OCI-M1 (cell line): ENCODE data around the gene PGBD5.

Experiments used
- DNase-seq: peaks from one replicate; lab custom pipeline; 2025; lab: John Stamatoyannopoulos, UW

The PGBD5 gene

GRCh38 chr1:230321741-230322420 lies 104.3 kb downstream of the PGBD5 start:
- DNase-seq, result no peak

- DNase-seq, result no peak
These were observed 104.8 kb downstream of the PGBD5 start for GRCh38 chr1:230321341-230321740.

GRCh38 chr1:230320804-230321203 lies 105.3 kb downstream of the PGBD5 start:
- DNase-seq, result no peak

GRCh38 chr1:230319014-230319747 lies 107.0 kb downstream of the PGBD5 start:
- no peak for DNase-seq

- peak; percentile 19 for DNase-seq
These were observed 108.0 kb downstream of the PGBD5 start for GRCh38 chr1:230317823-230318819.

DNA sequence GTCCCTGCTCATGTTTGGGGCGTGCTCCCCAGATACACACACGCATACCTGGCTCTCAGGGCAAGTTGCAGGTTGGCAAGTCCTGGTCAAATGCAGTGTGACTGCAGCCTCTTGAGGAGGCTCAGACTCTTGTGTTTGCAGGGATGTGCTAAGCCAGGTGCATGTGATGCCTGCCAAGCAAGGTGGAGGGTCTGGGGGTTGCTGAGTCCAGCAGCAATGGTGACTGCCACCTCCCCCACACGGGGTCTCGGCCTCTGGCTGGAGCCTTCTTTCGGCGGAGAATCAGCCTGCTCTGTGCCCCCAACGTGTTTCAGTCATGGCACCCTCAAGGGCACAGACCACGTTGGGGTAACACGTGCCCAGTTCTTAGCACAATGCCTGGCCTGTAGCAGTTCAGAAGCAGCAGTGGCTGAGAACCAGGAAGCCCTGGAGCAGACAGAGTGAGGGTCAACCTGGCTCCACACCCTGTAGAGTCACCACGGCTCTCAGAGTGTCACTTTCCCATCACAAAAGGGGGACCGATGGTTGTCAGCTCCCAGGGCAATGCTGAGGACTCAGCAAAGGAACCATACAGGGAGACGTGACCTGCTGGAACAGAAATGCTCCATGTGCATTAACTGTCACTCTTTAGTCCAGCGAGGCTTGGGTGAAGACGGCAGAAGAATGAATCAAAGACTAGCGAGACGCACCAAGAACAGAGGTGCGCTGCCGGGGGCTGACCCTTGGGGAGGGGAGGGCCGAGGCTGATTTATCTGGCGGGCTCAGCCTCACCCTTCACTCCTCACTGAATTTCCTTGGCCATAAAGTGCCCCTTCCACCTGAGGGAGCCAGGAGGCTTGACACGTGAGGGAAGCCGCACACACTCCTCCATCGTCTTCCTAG lies 109.0 kb downstream of the PGBD5 start:
- no peak for DNase-seq

DNA sequence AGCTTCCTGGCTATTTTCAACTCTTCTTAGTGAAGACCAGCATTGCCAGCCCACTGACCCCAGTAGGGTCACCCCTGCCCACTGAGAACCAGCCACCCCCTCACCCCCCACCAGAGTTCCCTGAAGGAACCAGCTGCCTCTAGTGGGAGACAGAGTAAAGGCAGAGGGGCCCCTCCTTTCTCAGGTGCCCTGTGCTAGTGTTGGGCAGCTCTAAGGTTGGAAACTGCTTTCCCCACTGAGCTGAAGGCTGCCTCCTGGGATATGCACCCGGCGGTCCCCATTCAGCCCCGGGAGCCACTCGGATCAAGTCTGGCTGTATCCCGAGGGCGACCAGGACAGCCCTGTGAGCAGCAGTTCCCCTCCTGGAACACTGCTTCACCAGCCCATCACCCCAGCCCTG lies 111.0 kb downstream of the PGBD5 start:
- DNase-seq, result no peak

DNA sequence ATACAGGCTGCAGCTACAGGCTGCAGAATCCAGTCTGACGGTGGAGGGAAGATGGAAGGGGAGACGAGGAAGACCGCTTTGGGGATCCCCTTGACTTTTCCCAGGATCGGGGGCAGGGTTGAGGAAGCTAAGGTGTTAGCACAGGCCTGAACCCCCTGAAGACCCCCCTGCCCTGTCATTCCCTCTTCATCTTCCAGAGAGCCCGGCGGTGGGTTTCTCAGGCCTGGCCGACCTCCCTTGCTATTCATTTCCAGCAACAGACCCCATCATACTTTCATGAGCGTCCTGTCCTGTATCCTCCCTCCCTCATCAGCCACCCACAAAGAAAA lies 112.0 kb downstream of the PGBD5 start:
- DNase-seq, result no peak

GRCh38 chr1:230313453-230314141 lies 112.5 kb downstream of the PGBD5 start:
- no peak for DNase-seq

- DNase-seq, result no peak
These were observed 113.5 kb downstream of the PGBD5 start for GRCh38 chr1:230312676-230313075.

- peak; percentile 89 for DNase-seq
These were observed 115.6 kb downstream of the PGBD5 start for GRCh38 chr1:230310381-230311163.

DNA sequence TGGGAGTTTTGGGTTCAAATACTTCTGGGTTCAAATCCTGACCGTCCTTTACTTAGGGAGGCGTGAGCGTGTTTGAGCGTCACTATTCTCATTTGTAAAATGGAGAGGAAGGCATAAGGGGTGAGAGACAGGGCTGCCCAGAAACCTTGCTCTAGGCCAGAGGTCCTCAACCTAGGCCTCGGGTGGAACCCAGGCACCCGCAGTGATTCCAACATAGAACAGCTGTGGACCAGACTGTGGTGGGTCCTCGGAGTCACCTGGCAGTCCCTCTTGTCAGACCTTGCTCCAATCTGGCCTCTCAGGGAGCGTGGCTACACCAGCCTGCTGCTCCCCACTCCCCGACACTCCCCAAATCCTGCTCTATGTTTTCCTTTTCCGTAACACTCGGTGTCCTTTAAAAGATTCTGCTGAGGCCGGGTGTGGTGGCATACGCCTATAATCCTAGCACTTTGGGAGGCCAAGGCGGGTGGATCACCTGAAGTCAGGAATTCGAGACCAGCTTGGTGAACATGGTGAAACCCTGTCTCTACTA lies 116.4 kb downstream of the PGBD5 start:
- no peak for DNase-seq

- no peak for DNase-seq
These were observed 117.3 kb downstream of the PGBD5 start for GRCh38 chr1:230308821-230309220.

- DNase-seq, result no peak
These were observed 118.1 kb downstream of the PGBD5 start for GRCh38 chr1:230308039-230308438.

DNA sequence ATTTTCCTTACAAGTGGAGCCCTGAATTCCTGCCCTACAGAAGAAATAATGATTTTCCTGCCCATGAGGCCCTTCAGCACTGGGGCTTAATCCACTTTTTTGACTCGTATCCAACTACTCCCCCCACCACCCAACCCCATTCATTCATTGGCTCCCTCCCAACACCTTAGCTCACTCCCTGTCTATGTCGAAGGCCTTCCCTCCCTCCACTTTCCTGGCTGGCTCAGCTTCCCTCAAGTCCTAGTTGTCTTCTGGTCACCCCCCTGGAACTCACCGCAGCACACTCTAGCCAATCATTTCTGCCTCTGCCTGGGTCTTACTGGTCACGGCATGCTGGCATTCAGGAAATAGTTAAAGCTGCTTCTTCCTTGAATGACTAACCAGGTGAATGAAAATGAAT lies 118.9 kb downstream of the PGBD5 start:
- DNase-seq, result no peak

DNA sequence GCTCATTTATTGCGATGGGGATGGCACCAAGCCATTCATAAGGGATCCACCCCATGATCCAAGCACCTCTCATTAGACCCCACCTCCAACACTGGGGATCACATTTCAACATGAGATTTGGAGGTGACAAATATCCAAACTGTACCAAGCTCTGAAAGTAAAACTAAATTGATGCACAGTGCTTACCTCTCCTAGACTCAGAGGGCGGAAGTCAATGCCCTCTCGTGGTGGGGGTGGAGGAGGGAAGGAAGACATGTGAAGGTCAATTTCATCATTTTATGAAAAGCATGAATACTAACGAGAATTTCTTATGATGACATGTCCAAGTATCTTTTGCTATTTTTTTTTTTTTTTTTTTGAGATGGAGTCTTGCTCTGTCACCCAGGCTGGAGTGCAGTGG lies 120.0 kb downstream of the PGBD5 start:
- DNase-seq, result no peak

DNA sequence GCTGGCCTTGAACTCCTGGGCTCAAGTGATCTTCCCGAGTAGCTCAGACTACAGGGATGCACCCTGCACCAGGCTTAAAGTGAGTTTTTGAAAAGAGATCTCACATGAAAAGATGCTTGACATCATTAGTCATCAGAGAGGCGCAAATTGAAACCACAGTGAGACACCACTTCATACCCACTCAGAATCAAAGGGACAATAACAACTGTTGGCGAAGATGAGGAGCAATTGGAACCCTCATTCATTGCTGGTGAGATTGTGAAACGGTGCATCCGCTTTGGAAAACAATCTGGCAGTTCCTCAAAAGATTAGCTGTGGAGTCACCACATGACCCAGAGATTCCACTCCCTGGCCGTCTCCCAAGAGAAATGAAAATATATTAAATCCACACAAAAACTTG lies 122.3 kb downstream of the PGBD5 start:
- peak; percentile 10 for DNase-seq

DNA sequence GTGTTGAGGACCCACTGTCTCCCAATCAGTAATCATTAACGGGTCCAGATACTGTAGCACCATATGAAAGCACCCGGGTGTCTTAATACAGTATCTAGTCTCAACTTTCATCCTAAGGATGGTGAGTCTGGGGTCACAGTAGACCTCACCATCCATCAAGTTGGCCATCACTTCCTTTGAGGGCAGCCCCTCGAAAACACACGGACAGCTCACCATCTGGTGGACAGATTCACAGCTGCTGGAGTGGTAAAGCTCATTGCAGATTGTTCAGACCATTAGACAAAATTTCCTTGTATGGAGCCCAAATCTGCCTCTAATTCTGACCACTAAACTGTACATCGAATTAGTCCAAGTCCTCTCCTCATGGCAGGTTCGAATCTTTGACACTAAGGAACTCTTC lies 123.1 kb downstream of the PGBD5 start:
- DNase-seq, result peak; percentile 35

DNA sequence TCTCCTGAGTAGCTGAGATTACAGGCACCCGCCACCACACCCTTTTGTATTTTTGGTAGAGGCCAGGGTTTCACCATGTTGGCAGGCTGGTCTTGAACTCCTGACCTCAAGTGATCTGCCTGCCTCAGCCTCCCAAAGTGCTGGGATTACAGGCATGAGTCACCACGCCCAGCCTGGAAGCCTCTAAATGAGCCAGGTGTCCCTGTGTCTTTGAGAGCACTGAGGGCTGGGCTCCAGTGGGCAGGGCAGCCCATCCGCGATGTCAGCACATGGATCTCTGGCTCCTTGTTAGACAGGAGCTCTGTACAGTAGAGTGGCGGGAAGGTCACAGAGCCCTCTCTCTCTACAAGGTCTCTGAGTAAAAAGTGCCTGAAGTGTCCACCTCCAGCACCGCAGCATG lies 124.3 kb downstream of the PGBD5 start:
- DNase-seq, result no peak

- no peak for DNase-seq
These were observed 124.8 kb downstream of the PGBD5 start for GRCh38 chr1:230301322-230301721.
